Raji (cell line): ENCODE measurements around the gene CA4.

ENCODE experiments used
- POLR2A ChIP-seq: IDR thresholded peaks from 2 replicates; pipeline ENCODE4 v1.6.1; 2011; ENCODE audit warnings: low read depth, low read length, control low read depth; ENCODE audit not compliant: insufficient read depth

CA4 gene

GRCh38 chr17:60154616-60155426 lies 5.0 kb downstream of the CA4 start:
- no peak for TF ChIP-seq POLR2A

- TF ChIP-seq POLR2A = no peak
Measured at GRCh38 chr17:60155427-60155814, 5.6 kb downstream of the CA4 start.

DNA sequence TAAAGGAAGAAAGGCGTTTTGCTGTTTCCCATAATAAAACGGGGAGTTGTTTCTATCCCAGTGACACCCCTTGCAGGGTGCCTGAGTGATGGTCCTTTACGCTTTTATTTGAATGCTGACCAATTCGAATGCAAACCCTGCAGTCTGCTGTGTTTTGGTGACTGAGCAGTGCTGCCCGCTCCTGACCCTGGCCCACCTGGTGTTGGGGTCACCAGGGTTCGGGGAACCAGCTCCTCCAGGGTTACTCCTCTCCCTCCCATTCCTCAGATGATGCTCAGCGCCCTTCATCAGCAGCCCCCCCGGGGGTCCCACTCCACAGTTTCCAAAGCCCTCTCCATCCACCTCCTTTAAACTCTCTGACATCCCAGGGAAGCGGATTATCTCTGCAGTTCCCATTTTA lies 6.0 kb downstream of the CA4 start:
- no peak for TF ChIP-seq POLR2A

DNA sequence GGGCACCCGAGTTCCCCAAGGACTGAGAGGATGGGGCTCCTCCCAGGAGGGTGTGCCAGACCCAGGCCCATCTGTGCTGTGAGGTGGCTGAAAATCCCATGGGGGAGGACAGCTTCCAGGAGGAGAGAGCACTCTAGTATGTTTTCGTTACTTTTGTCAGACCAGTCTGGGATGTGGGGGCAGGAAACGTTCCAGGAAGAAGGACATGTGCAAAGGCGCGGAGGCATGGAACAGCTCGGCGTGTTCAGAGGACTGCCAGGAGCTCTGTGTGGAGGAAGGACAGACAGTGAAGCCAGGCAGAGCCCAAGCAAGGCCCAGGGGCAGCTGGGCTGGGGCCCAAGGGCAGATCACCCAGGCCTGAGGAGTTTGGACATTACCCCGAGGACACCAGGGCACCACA lies 7.0 kb downstream of the CA4 start:
- TF ChIP-seq POLR2A = no peak

DNA sequence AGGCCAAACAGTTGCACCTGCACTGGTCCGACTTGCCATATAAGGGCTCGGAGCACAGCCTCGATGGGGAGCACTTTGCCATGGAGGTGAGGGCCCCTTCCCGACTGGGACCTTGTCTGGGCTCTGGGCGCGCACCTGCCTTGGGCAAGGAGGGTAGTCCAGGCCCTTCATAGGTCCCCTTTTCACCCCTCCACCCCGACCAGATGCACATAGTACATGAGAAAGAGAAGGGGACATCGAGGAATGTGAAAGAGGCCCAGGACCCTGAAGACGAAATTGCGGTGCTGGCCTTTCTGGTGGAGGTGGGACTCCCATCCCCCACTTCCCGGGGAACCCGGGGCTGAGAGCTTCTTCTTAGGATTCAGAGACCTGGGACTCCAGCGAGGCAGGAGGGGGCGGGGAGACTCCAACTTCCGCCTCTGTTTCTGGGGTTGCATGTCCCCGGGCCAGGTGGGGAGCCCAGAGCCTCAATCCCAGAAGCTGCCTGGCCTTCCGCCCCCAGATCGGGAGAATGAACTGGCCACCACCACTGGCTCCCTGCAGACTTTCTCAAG lies 7.8 kb downstream of the CA4 start:
- no peak for TF ChIP-seq POLR2A

DNA sequence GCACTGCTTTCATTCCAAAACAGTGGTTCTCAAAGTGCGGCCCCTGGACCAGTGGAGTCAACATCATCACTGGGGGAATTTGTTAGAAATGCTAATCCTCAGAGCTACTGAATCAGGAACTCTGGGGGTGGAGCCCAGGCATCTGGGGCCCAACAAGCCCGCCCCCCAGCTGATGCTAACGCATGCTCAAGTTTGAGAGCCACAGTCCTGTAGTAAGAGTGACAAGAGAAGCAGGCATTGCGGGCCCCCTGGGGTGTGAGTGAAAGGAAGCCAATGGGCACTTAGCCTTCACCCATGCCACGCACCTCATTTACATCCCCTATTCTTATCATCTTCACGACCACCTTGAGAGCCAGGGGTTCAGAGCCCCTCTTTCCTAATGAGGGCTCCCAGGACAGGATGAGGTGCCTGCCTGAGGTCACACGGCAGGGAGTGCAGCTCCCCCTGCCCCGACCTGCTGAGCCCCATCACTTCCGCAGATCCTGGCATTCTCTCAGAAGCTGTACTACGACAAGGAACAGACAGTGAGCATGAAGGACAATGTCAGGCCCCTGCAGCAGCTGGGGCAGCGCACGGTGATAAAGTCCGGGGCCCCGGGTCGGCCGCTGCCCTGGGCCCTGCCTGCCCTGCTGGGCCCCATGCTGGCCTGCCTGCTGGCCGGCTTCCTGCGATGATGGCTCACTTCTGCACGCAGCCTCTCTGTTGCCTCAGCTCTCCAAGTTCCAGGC lies 9.1 kb downstream of the CA4 start:
- TF ChIP-seq POLR2A = no peak

DNA sequence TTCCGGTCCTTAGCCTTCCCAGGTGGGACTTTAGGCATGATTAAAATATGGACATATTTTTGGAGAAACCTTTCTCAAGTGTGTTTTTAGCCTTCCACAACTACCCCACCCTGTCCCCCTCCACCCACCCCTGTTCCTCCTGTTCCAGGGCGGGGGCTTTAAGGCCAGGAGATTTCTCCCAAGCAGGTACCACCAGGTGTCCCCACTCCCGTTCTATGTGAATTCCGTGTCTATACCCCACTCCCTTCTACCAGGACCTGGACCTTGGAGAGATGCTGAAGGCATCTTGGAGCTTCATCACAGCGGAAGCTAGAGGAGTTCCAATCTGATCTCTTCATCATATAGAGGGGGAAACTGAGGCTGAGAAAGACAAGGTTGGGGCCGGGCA lies 9.7 kb downstream of the CA4 start:
- TF ChIP-seq POLR2A = no peak

- no peak for TF ChIP-seq POLR2A
Measured at GRCh38 chr17:60160829-60161501, 11.2 kb downstream of the CA4 start.

DNA sequence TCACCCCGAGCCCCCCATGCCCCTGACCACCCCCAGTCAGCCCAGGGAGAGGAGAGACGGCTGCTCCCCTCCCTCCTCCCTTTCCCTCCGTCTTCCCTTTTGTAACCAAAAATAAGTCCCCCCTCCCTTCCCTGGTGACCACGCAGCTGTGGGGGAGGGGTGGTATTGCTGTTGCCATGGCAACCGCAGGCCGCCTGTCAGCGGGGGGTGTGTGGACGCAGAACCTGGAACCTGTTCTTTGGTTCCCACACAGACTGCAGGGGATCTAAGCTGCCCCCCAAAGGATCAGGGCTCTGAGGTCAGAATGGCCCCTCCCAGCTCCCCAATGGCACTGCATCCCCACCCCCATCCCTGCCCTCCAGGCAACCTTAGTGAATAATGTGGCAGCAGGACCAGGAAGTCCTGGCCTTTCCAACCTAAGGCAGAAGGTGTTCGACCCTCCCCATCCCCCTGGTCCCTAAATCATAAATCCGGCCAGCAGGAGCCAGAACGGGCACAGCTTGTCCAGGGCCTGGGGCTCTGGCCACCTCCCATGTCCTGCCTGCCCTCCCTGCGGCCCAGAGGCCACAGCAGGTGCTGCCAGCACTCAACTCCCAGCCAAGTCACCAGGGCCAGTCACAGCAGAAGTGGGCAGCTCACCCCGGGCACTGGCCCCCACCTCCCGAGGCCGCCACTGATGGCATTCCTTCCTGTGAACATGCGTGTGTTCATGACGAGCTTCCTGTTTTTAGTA lies 12.0 kb downstream of the CA4 start:
- TF ChIP-seq POLR2A = no peak

DNA sequence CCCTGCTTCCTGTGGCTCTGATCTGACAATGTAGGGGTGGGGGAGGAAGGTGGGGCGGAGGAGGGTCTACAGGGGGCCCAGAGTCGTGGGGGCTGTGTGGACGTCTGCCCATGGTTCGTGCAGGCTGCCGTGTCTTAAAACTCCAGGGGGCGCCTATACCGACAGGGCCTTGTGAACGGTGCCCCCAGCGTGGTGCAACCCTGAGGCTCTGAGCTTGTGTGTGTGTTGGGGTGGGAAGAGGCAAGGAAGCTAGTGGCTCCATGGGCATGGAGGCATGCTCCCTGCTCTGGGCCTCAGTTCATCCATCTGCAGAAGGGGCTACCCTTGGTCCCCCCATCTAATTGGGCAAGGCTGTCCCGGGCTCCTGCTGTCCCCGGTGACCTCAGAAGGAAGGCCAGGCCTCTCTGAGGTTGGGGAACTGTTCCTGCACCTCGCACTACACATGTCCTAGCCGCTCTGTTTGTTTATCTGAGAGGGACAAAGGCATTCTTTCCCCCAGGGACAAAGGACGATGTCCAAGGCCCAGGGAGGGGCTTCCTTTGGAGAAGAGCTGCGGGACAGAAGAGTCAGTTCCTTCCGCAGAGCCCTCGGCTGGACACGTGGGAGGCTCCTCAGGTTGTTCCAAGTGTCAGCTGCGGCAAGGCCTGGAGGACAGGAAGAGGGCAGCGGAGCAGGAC lies 13.5 kb downstream of the CA4 start:
- no peak for TF ChIP-seq POLR2A

GRCh38 chr17:60164164-60164563 lies 14.4 kb downstream of the CA4 start:
- no peak for TF ChIP-seq POLR2A

DNA sequence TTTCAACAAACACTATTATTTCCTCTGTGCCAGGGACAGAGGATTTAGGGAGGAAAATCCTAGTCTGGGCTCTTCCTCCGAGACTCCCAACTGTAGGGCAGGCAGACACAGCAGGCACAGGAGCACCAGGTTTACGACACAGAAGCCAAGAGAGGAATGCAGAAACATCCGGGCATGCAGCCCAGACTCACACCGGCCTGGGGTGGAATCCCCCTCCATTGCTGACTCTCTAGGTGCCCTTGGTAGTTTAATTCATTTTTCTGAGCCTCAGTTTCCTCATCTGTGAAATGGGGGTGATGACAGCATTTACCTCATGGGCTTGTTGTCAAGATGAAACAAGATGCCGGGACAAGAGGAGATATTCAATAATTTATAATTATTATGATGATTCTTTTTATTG lies 14.9 kb downstream of the CA4 start:
- no peak for TF ChIP-seq POLR2A

DNA sequence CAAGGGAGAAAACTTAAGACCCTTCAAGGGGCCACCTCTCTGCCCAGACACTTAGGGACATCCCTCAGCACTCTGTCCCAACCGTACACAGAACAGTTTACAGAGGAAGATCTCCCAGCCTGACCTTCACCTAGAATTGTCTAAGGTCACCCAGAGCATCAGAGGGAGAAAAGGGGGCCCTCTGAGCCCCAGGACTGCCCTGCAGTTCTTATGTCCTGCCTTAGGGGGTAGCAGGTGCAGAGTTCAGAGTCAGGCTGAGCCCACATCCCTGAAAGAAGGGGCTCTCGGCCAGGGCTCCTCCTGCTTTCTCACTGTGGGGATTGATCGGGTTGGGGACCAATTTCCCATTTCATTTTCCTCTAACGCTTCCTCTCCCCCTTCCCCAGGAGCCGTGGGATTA lies 15.4 kb downstream of the CA4 start:
- no peak for TF ChIP-seq POLR2A

GRCh38 chr17:60165971-60166370 lies 16.2 kb downstream of the CA4 start:
- no peak for TF ChIP-seq POLR2A
